HCEC 1CT (cell line): ENCODE data around the gene DAPL1.

Experiments used
- DNase-seq: peaks from one replicate; pipeline ENCODE4 v3.0.0-alpha.2; 2017

The DAPL1 gene, protein sequence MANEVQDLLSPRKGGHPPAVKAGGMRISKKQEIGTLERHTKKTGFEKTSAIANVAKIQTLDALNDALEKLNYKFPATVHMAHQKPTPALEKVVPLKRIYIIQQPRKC

GRCh38 chr2:158795195-158795924, at the start of gene DAPL1:
TSS of gene DAPL1 (plus strand) at chr2:158795317. CDS start at chr2:158795373, 56 bp downstream.
- no peak for DNase-seq

- no peak for DNase-seq
Observed at GRCh38 chr2:158745866-158746382, 49.2 kb upstream of the DAPL1 start.

DNA sequence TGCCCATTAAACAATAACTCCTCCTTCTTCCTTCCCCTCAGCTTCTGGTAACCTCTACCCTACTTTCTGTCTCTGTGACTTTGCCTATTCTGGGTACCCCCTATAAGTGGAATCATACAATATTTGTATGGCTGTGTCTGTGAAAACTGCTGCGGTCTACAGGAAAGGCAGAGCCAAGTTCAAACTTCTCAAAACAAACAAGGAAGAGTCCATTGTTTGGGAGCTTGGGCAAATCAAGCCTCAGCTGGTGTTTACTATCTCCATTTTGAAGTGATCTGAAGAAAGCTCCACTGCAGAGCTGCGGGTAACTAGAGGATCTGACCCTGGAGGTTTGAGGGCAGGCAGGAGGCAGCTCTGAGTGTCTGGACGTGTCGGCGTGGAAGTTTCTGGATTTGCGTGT, 48.6 kb upstream of the DAPL1 start:
- no peak for DNase-seq

DNA sequence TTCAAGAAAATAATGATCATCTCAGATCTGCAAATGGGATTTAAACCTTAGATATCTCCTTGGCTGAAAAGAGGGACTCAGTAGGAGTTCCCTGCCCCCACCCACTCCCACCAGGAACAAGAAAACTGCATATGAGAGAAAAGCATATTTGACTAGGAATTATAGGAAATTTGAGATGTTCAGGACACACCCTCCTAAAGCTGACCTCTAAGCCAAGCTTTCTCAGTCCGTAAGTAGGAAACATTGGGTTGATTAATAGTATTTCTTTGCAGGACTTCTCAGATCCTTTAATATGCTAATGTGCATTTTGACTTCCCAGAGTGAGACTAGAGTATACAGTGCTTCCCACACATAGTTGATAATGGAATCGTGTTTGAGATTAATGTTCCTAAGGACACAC, 47.8 kb upstream of the DAPL1 start:
- DNase-seq, result no peak

DNA sequence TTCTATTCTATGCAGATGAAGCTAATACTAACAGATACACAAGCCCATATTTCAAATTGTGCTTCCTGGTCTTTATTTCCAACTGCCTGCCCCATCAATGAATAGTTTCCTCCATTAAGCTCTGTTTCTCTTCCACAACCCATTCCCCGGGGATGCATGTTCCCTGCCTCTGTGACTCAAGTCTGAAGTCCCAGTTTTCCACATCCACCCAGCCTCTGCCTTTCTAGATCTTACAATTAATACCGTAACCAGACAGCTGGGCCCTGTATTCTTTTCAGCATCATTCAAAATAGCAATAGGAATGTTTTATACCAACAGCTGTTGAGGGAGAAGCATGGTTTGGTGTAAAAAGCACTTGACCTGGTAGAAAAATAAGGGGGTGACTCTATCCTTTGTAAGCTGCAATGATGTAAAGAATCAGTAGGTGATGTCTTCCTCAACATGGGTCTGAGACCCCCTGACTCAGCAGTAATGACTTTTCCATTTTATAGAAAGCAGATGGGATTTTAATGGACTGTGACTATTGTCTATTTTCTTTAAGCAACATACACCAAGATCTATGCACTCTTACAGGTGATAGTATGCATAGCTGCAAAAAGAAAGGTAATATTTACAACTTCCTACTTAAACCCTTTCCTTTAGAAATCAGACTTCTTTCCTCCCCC, 46.1 kb upstream of the DAPL1 start:
- no peak for DNase-seq

- no peak for DNase-seq
Observed at GRCh38 chr2:158750458-158751125, 44.5 kb upstream of the DAPL1 start.

DNA sequence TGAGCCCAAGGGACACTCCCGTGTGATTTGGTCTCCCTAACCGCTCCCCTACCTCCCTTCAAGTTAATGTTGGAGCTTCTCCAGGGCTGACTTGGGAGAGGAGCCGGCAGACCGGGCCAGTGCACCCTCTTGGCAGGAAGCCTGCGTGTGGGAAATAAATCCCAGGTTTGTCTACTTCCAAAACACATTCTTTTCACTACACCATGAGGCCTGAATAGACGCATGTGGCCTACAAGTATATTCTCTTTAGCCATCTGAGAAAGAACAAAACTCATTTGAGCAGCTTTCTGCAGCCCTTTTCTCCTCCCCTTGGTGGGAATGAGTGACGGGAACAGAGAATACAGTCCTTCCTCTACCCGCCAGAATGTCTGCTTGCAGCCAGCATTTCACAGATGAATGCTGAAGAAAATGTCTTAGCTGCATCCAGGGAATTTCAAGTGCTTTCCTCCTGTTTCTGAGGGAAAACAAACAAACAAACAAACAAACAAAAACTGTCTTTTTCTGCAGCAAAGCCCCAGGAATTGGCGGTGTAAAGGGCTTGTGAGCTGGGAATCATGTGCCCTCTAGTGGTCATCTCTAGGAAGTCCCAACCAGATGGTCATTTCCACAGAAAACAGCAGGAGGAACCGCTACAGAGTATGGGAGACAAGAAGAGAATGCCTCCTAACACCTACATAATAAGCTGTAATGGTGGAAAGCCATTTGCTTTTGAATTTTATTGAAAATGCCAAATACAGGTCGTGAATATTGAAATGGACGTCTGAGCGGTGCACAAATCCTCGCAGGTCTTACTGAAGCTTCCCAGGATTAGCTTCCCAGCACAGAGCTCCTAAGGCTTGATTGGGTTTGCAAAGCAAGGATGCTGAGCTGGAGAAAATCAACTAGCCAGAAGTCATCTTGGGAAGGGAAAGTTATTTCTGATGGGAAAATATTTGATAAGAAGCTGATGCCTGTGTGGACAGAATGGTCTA, 41.2 kb upstream of the DAPL1 start:
- DNase-seq, result peak; percentile 60

GRCh38 chr2:158755310-158756087, 39.6 kb upstream of the DAPL1 start:
- no peak for DNase-seq

DNA sequence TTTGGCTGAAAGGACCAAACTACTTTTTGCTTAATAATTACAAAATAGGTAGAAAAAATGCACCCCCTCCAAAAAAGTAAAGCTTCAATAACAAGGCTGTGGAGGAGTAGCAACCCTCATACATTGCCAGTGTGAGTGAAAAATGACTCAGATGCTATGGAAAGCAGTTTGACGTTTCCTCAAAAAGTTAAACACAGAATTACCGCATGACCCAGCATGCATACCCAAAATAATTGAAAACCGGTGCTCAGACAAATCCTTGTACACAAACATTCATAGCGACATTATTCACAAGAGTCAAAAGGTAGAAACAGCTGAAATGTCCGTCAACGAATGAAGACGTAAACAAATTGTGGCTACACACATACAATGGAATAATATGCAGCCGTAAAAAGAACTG, 38.8 kb upstream of the DAPL1 start:
- no peak for DNase-seq

GRCh38 chr2:158756976-158757375, 38.1 kb upstream of the DAPL1 start:
- peak; percentile 40 for DNase-seq

DNA sequence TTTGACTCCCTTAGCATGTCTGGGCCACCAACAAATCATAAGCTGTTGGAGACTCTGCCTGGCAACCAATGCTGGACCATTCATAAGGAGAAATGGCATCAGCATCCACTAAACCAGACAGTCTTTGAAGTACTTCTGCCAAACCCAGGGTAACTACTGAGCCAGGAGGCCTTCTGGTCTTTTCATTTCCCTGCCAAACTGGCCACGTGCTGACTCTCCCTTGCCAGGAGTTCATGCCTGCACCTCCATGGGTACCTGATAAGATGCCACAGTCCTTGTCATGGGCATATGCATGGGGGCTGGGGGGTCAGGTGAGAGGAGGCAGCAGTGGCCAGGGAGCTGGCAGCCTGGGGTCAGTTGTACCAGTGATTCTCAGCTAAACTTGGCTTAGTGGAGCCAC, 34.2 kb upstream of the DAPL1 start:
- no peak for DNase-seq

DNA sequence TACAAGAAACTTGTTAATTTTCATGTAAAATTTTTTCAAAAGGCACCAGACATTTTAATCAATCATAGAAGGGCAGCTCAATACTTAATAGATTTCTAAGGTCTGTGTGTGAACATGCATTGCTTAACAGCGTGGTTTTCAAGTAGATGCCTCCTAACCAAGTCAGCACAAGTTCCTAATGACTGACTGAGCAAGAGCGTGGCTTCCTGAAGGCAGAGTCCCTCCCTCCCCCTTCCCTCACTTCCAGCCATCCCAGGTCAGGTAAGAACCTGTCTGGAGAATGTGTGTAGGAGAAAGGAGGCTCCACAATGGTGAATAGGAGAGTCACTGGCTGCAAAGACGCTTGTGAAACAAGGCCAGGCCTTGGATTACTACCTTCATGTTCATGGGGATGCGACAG, 33.5 kb upstream of the DAPL1 start:
- peak; percentile 59 for DNase-seq

DNA sequence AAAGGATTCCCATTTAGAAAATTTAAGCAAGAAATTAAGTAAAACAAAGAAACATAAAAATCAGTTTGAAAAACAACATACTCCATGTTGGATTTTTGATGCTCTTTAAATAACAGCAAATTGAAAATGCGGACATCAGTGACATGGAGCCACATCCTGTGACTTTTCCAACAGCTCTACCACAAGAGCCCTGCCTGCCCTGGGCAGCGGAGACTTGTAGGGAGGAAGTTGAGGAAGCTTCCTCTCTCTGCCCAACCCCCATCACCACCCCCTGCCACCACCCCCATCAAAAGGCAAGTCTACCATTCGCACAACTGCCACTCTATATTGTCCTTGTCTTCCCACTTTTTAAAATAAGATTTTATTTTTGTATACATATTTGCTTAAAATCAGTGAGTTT, 32.8 kb upstream of the DAPL1 start:
- DNase-seq, result no peak

GRCh38 chr2:158766524-158766923, 28.6 kb upstream of the DAPL1 start:
- DNase-seq, result no peak

GRCh38 chr2:158772306-158773078, 22.6 kb upstream of the DAPL1 start:
- DNase-seq, result no peak

GRCh38 chr2:158773121-158773520, 22.0 kb upstream of the DAPL1 start:
- DNase-seq, result peak; percentile 7

DNA sequence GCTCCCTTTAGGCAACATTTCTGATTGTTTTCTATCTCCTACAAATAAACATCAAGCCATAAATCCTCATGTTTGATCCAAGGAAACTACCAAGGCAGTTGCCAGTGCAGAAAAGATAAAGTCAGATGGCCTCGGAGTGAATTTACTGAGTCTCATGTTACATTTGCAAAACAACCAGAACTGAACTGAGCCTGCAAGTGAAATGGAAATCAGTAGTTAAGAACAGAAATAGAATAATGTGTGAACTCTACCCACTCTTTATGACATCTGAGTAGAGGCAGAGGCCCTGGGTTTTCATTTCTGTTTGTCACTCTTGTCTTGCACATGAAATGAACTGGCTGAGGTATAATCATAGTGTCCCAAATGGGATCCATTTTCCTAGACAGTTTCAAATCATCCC, 20.4 kb upstream of the DAPL1 start:
- DNase-seq, result no peak

DNA sequence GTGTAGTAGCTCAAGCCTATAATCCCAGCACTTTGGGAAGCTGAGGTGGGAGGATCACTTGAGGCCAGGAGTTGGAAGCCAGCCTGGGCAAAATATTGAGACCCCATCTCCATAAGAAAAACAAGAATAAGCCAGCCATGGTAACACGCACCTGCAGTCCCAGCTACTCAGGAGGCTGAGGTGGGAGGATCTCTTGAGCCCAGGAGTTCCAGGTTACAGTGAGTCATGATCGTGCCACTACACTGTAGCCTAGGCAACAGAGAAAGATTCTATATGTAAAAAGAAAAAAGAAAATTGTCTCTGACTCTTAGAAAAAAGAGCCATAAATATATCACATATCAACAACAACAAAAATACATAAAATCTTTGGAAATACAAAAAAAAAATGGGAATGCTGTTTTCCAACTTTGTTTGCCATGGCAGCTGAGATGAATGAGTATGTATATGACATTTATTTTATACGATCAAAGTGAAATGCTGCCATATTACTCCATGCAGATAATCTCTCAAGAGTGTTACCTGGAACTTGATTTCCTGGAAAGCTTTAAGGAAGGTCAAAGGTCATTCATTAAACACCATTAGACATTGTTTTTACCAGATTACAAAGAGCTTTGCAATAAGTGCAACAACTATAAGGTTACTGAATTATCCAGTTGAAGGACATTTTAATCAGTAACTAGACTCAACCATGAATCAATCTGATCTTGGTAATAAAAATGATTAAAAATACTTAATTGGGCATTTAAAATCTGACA, 19.7 kb upstream of the DAPL1 start:
- no peak for DNase-seq

DNA sequence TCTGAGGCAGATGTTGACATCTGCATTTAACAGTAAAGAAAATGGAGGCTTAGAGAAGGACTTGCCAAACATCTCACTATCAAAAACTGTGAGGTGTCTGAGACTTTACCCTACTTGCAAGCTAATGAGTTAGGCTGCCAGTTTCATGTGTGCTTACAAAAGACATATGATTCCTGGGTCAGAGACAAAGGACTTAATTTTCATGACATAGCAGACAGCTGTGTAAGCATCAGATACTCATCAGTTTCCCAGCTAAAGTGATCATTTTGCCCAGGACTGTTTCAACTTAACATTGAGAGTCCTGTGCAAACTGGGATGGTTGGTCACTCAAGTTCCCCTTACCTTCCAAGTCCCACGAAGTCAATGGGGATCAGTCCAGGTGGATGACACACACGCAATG, 18.9 kb upstream of the DAPL1 start:
- DNase-seq, result no peak

GRCh38 chr2:158777077-158777476, 18.0 kb upstream of the DAPL1 start:
- DNase-seq, result no peak
